NCI-H774 (cell line): Measurements from ENCODE around the gene PLEKHO1.
A peak's percentile ranks its signal among the peaks of the same experiment; 100 is the strongest.

Source experiments
- DNase-seq: peaks from one replicate; lab custom pipeline; 2025; lab: John Stamatoyannopoulos, UW

The PLEKHO1 gene

DNA sequence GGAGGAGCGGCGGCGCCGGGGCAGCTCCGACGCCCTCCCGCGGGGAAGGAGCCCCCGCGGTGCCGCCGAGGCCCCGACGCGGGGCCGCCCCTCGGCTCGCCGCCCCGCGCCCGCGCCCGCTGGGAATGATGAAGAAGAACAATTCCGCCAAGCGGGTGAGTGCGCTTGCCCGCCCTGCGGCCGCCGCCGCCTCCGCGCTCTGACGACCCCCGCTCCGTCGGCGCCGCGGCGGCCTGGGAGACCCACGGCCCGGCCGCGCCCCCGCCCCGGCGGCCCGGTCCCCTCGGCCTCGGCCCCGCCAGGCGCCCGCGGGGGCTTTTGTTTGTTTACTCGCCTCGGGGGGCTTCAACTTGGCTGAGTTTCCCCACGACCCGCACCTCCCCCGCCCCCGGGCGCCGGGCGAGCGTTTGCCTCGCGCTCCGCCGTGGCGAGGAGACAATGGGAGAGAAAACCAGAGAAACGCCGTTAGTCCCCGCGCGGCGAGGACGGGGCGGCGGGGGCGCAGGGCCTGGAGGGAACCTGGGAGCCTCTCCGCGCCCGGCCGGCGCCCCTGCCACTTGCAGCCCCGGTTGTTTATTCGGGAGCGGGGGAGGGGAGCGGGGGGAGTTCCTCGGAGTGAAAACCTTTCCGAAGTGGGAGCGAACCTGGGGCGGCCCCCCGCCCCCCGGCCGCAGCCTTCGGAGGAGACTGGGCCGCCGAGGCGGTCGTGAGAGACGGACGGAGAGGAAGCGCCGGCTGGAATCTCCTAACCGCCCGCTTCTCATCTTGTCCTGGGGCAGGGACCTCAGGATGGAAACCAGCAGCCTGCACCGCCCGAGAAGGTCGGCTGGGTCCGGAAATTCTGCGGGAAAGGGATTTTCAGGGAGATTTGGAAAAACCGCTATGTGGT, 661 bp downstream of the PLEKHO1 start:
- DNase-seq, result no peak

DNA sequence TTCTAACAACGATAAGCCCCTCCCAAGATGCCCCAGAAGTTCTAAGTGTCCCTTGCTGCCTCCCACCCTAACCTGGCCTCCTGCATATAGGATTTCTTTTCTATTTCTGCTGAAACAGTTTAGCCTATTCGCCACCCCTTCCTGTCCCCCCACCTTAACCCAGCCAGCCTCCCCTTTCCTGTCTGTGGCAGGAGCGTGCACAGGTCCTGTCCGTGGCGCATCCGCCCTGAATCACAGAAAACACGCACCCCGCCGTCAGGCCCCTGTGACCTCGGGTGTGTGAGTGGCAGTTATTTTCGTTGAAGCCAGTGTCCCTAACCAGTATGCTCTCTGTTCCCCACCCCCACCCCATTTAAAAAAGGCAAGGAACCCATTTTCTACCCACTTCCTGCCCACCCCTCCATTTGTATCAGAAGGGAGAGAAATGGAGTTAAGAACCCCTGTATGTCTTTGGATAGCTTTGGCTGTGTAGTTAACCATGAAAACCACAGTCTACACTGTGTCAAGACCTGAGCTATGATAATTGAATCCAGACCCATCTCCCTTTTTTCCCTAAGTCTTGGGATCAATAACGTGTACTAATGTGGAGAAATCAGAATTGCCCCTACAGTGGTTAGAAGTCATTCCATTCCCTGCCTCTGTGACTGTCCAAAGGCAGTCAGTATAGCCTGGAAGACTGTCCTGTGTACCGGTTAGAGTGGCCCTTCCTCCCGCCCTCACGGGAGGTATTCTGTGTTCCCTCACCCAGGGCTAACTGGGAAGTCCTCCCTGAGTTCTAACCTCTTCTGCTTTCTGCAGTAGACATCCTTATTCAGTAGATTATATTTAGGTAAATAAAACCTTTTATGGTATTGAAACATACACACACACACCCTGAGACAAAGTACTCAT, 1.8 kb downstream of the PLEKHO1 start:
- no peak for DNase-seq

DNA sequence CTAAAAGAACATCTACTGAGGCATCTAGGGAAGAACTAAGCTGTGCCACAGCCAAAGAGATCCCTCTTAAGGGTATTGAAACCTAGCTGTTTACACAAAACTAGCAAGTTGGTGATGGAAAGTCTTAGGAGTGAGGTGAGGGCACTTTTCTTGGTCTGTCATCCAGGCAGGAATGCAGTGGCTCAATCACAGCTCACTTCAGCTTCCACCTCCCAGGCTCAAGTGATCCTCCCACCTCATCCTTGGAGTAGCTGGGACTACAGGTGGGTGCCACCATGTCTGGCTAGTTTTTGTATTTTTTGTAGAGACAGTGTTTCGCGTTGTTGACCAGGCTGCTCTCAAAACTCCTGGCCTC, 2.4 kb downstream of the PLEKHO1 start:
- DNase-seq, result no peak

DNA sequence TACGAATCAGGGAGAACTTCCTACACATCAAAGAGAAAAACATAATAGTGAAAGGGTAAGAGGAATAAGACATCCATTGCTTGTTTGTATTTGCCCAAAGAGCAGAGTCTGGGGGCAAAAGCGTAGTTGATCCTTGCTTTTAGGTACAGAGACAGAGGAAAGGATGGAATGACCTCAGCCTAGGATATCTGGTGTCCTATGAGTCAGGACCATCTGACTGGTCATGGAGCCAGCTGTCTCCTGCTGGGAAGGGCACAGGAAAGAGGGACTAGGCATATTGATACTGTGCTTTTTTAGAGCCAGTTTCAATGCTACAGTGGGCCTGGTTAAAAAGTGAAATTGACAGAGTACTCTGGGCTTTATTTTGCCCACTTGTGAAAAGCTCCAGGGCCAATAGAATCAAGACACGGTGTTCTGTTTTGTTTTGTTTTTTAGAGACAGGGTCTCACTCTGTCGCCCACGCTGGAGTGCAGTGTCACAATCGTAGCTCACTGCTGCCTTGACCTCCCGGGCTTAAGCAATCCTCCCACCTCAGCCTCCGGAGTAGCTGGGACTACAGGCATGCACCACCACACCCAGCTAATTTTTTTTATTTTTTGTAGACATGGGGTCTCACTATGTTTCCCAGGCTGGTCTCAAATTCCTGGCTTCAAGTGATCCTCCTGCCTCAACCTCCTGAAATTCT, 3.2 kb downstream of the PLEKHO1 start:
- DNase-seq, result no peak

DNA sequence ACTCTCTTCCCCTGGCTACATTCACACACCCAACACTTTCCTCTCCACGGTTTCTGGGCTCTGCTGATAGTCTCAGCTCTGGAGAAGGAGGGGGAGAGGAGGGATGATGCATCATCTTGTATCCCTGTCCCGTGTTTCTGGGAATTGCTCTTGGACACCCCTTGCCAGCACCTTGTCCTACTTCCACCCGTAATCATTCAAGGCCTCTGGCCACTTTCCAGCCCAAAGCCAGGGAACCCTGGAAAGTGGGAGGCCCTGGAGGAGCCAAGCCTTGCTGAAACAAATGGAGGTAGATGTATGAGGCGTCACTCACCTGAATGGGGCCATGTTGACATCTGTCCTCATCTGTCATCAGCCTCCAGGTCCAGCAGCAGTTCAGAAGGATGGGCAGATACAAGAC, 4.4 kb downstream of the PLEKHO1 start:
- no peak for DNase-seq

DNA sequence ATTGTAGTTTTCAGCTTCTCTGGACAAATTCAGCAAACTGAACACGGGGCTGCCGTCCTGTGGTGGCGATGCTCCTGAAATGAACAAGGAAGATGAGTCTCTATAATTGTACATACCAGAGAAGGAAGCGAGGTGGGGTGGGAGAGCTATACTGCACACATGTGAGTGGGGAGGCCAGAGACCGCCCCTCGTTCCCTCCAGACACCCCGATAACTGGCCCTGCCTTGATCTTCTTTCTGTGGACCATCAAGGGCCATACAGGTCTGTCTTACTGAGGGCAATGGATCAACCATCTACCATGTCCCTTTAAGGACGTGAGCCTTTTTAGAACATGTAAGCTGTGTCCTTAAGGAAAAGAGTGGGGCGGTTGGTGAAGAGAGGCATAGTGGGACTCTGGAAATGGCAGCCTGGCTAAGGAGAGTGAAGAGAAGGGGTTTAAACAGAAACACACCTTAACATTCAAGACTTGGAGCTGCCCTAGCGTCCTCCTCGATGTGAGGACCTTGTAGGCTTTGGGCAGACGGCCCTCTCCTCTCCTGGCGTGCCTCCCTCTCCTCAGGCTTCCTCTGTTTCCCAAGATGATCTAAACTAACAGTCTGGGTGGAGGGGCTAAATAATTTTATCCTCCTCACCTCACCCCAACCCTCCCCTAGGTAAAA, 5.8 kb downstream of the PLEKHO1 start:
- DNase-seq, result no peak

DNA sequence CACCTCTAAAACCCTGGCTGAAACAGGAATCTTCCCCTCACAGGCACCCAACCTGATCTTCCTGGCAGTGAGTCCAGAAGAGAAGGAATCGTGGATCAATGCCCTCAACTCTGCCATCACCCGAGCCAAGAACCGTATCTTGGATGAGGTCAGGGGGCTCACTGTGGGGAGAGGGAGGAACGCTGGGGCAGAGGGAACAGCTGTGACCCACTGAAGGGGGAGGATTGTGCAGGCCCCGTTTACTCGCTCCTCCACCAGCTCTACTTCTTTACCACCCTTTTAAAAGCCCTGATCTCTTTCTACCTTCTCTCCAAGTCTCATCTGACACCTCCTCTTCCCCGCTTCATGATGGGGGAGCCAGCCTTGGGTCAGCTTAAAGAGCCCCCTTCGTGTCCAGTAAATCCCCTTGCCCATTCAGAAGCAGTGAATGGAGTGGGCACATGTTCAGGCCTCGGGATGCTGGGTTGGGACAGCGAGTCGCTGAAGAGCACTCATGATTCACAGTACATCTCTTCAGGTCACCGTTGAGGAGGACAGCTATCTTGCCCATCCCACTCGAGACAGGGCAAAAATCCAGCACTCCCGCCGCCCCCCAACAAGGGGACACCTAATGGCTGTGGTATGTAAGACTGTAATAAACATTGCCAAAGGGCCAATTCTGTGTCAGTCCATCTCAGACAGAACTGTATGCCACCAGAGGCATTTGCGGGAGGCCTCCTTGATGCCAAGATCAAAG, 7.3 kb downstream of the PLEKHO1 start:
- no peak for DNase-seq

DNA sequence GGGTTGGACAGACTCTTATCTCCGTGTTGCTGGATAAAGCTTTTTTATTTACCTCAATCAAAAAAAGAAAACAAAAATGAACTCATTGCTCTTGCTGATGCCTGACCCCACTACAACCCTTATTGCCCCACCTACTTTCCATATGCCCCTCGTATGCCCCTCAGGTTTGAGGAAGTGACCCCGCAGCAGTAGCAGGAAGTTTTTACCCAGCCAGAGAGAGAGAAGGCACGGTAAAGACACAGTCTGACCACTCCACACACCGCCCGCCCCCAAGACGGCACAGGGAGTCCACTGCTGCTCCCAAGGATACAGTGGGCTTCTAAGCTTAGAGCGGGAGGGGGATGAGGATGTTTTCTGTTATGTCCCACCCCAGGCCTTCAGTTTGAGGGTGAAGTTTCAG, 9.8 kb downstream of the PLEKHO1 start:
- no peak for DNase-seq

DNA sequence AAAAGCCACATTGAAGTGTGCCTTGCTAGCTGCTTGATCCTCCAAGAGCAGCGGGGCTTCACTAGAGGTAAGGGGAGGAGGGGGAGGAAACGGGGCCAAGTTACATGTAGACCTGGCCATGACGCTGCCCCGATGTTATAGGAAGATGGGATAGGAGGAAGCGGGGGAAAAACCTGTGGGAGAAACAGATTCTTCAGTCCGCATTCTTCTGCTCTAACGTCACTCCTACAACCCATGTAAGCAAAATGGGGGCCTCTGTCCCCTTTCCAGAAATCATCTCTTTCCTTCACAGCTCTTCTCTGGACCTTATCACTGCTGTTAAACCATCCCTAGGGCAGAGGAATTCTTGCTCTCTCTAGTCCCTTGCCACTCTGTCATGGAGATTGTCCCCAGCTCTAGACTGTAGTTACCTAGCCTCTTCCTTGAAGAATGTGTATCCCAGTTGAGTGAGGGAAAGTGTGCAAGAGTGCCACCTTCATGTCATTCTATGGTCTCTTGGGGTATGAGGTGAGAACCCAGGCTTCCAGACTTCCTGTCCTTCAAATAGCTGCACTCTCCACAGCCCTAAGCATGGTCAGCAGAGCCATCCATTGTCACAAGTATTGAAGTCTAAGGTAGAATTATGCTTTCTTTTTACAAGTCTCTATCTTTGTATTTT, 11.4 kb downstream of the PLEKHO1 start:
- DNase-seq, result no peak

DNA sequence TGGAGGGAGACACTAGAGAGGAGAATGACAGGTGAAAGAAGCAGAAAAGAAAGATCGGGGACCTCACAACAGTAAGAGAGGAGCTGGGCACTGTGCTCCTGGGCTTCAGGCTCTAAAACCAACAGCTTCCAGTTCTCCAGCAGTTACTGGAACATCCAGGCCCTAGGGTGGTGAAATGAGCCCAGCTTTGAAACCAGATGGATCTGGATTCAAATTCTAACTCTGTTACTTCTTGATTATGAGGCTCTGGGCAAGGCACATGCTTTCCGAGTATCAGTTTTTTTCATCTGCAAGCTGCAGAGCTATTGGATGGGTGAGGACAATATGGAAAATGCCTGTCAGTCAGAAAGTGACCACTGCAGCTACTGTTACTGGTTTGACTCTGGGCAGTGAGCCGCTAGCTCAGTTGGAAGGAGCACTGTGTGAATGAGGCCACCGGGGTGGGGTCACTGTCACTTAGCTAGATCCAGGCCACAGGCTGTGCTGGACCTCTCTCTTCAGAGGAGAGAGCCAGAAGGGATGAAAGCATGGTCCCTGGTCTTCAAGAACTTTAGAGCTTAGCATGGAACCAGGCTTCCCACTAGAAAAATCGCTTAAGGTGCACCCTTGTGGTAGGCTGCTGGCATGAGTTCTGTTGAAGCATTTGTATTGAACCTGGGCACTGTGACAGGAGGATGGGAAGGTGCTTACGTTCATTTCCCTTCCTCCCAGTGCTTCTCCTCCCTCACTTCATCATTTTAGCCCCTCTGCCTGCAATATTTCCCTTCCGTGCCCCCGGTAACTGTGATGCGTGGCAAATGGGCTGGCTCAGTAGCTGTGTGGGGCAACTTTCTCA, 12.2 kb downstream of the PLEKHO1 start:
- DNase-seq, result no peak

DNA sequence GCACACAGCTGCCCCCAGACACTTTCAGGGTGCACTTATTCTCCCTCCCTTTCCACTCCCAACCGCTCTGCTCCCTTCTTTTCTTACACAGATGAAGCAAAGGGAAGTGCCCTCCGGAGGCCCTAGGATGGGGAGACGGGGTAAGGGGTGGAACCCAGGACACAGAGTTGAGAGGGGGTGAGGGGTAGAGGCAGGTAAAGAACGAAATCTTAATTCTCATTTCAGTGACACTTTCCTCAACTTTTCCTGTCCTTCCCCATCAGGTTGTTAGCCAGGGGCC, 12.8 kb downstream of the PLEKHO1 start:
- no peak for DNase-seq

DNA sequence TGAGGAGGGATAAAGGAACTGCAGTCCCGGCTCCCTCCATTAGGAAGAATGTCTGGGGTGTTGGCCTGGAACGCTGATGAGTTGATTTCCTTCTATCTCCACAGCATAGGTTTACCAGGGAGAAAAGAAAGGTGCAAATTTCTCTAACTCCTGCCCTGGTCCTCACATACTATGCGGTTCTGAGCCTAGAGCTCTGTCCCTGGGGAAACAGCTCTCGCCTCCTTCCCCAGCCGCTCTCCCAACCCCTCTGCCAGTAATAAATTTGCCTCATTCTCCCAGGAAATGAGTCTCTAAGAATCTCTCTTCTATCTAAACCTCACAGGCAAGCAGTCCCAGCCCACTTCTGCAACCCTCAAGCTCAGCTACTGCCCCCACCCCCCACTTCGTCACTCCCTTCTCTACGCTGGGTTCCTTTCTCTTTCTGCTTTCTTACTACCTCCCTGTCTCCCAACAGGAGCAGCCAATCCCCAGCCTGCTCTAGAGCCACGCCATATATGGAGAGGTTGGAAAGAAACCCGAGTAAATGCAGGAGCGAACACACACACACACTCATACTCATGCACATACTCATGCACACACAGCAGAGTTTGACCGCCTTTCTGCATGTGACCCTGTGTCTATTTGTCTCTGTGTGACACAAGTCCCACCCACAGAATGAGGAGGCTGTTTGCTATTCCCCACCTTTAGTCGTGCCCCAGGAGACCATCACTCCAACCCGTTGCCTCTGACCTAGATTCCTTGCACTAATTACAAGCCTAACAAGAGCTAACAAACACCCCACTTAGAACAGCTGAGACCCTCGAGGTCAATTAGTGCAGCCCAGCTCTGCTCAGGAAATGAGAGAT, 13.4 kb downstream of the PLEKHO1 start:
- DNase-seq, result peak; percentile 76

DNA sequence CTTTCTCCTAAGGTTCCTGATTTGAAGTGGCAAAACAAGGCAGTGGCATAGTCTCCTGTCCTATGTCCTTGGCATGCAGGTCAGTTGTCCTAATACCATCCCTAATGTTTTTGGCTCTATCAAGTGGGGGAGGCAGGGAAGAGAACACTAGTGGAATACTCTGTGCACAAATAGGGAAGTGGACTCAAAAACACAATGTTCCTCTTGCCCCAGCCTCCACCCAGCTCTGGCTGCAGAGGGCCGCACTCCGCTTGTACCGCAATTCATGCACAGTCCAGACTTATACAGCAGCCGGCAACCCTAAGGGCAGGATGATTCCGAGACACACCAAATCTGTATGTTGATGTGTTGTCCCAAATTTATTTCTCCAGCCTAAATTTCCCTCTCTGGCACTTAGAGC, 14.5 kb downstream of the PLEKHO1 start:
- no peak for DNase-seq

DNA sequence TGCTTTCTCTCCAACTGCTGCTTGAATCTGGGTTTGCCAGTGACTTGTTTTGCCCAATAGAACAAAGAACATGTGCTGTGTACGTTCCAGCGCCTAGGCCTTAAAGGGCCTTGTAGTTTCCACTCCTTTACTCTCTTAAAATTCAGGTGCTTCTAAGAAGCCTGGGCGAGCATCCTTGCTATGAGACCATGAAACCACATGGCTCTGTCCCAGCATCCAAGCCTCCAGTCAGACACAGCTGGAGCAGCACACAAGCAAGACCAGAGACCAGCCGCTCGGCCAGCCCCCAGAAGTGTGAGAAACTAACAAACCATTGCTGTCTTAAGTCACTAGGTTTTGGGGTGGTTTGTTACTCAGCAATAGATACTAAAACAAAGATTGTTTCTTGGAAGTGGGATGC, 15.1 kb downstream of the PLEKHO1 start:
- DNase-seq, result no peak

DNA sequence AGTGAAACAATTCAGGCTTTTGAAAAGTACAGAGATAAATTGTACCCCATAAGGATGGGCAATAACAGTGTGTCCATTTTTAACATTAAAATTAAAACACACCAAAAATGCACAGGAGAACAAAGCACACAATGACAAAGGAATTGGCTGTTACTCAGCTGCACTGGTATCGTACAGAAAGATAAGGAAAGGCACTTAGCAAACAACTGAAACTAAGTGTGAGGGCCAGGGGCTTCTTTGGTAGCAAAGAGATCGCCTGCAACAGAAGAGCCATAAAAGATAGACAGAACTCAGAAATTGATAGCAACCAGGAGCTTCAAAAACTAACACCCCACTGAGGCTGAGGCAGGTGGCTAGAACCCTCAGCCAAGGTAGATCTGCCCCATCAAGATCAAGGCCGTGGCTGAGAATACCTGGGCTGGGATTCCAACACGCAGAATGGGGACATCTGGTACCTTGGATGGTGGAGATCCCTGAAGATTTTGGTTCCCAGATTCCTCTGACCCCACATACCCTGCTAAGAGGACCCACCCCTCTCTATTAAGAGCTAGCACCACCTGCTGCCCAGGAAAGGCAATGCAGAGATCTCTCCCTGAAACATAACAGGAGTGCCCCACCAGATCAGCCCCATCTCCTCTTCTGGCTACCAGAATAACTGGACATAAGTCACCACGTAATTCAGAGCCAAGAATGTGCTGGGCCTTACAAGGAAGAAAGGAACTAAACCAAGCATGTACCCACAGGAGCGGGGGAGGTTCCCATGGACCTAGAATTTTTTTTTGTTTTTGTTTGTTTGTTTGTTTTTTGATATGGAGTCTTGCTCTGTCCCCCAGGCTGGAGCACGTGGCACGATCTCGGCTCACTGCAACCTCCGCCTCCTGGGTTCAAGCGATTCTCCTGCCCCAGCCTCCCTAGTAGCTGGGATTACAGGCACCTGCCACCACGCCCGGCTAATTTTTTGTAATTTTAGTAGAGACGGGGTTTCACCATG, 16.2 kb downstream of the PLEKHO1 start:
- peak; percentile 3 for DNase-seq

DNA sequence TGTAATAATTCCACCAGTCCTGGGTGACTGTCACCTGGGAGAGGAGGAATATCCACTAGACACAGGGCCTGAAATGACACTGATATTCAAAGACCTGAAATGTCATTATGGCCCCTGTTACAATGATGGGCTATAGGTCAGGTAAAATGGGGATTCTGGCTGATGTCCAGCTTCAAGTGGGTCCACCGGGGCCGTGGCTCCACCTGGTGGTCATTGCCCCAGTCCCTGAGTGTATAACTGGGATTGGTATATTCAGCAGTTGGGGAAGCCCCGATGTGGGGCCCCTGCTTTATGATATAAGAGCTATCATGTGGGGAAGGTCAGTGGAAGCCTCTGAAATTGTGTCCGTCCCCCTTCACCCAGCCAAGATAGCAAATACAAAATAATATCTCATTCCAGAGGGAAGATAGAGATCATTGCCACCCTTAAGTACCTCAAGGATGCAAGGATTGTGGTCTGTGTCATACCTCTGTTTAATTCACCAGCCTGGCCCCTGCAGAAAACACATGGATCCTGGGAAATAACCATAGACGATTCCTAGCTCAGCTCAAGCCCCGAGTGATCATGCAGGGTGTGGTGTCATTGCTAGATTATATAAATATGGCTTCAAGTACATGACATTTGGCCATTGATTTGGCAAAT, 19.4 kb downstream of the PLEKHO1 start:
- peak; percentile 30 for DNase-seq

DNA sequence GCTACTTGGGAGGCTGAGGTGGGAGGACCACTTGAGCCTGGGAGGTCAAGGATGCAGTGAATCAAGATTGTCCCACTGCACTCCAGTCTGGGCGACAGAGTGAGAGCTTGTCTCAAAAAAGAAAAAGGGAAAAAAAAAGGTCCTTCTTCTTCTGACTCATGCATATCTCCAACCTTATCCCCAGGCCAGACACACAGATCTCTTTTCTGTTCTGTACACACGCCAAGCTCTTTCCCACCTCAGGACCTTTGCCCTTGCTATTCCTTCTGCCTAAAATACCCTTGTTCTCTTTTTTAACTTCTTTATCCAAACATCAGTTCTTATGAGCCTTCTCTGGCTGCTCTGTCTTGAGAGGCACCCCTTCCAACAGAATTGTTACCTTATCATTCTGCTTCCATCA, 22.1 kb downstream of the PLEKHO1 start:
- no peak for DNase-seq
